Activated CD8-positive, alpha-beta memory T cell treated with anti-CD3 and anti-CD28 coated beads, Interleukin-2, amount 50 U/mL, for 48 hours (primary cell): ENCODE data around the gene PTPN22.

Source experiments
- DNase-seq: peaks from one replicate; pipeline ENCODE4 v3.0.0-alpha.2; 2020

Gene PTPN22

GRCh38 chr1:113793878-113794834 is 77.4 kb downstream of the PTPN22 start:
- DNase-seq, result no peak

GRCh38 chr1:113792986-113793385 is 78.5 kb downstream of the PTPN22 start:
- no peak for DNase-seq

- no peak for DNase-seq
These were observed 79.0 kb downstream of the PTPN22 start for GRCh38 chr1:113792471-113792870.

GRCh38 chr1:113788802-113789201 is 82.7 kb downstream of the PTPN22 start:
- no peak for DNase-seq

- DNase-seq, result no peak
These were observed 83.8 kb downstream of the PTPN22 start for GRCh38 chr1:113787663-113788062.

- DNase-seq, result no peak
These were observed 85.4 kb downstream of the PTPN22 start for GRCh38 chr1:113786069-113786468.

- no peak for DNase-seq
These were observed 87.3 kb downstream of the PTPN22 start for GRCh38 chr1:113784104-113784779.

GRCh38 chr1:113783254-113784103 is 88.0 kb downstream of the PTPN22 start:
- no peak for DNase-seq

GRCh38 chr1:113782406-113782805 is 89.1 kb downstream of the PTPN22 start:
- no peak for DNase-seq

GRCh38 chr1:113780374-113781146 is 91.0 kb downstream of the PTPN22 start:
- DNase-seq, result no peak

- DNase-seq, result no peak
These were observed 92.0 kb downstream of the PTPN22 start for GRCh38 chr1:113779542-113779941.

- DNase-seq, result no peak
These were observed 94.0 kb downstream of the PTPN22 start for GRCh38 chr1:113777561-113777960.

GRCh38 chr1:113770031-113770430 is 101.5 kb downstream of the PTPN22 start:
- no peak for DNase-seq

GRCh38 chr1:113769601-113769970 is 101.9 kb downstream of the PTPN22 start:
- DNase-seq, result no peak

GRCh38 chr1:113768916-113769600 is 102.5 kb downstream of the PTPN22 start:
- DNase-seq, result no peak

- DNase-seq, result no peak
These were observed 105.9 kb downstream of the PTPN22 start for GRCh38 chr1:113765306-113766230.
